Ovary (tissue), 3 donors: Measurements from ENCODE around the gene BCAM.

Experiments
- EP300 ChIP-seq: sonication (generic); formaldehyde crosslinking; IDR thresholded peaks from one replicate; pipeline ENCODE4 v1.6.1; 2017; ENCODE audit warnings: antibody characterized with exemption
- POLR2A ChIP-seq: fragments of 450-650 bp; IDR thresholded peaks from one replicate; pipeline ENCODE4 v1.6.1; 2017; ENCODE audit warnings: antibody characterized with exemption, mild to moderate bottlenecking, moderate library complexity
- TF ChIP-seq, protein P1 (sequence below), 3 donors: fragments of 450-650 bp in 2 of 3; fragments of 200-600 bp in 1 of 3; IDR thresholded peaks; one replicate each; pipeline versions ENCODE4 v1.5.1 to v1.8.0; 2016 to 2022; ENCODE audit warnings: antibody characterized with exemption in 3 of 3, mild to moderate bottlenecking in 1 of 3
- donor health status: DM: no; HTN: no; CAD: no.

DNA sequence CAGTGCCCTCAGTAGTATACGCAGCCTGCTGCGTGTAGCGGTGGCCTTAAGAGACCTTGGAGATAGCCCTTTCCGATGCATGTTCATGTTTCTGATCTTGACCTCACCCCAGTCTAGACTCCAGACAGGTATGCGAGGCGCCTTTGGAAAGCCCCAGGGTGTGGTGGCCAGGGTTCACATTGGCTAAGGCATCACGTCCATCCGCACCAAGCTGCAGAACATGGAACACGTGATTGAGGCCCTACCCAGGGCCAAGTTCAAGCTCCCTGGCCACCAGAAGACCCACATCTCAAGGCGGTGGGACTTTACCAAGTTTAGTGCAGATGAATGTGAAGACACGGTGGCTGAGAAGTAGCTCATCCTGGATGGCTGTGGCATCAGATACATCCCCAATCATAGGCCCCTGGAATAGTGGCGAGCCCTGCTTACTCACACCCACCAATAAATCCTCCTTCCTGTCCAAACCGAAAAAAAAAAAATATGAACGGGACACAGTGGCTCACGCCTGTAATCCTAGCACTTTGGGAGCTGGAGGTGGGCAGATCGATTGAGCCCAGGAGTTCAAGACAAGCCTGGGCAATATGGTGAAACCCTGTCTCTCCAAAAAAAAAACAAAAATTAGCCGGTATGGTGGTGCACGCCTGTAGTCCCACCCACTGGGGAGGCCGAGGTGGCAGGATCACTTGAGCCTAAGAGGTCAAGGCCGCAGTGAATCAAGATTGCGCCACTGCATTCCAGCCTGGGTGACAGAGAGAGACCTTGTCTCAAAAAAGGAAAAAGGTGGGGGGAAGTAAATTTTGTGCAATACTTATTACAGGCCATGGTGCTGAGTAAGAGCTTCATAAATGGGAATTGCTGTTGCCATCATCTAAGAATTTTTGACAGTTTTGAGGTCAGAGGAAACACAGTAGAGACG, 43.6 kb upstream of the BCAM start:
- no peak for TF ChIP-seq EP300
- TF ChIP-seq, protein P1, sequence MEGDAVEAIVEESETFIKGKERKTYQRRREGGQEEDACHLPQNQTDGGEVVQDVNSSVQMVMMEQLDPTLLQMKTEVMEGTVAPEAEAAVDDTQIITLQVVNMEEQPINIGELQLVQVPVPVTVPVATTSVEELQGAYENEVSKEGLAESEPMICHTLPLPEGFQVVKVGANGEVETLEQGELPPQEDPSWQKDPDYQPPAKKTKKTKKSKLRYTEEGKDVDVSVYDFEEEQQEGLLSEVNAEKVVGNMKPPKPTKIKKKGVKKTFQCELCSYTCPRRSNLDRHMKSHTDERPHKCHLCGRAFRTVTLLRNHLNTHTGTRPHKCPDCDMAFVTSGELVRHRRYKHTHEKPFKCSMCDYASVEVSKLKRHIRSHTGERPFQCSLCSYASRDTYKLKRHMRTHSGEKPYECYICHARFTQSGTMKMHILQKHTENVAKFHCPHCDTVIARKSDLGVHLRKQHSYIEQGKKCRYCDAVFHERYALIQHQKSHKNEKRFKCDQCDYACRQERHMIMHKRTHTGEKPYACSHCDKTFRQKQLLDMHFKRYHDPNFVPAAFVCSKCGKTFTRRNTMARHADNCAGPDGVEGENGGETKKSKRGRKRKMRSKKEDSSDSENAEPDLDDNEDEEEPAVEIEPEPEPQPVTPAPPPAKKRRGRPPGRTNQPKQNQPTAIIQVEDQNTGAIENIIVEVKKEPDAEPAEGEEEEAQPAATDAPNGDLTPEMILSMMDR (IDR thresholded peaks at IDR 0.05): no peak
- TF ChIP-seq POLR2A: no peak
